D721Med (cell line): ENCODE measurements around the gene TMEM184A.

ENCODE experiments used
- DNase-seq: peaks from one replicate; pipeline ENCODE4 v3.0.0; 2011; ENCODE audit warnings: low spot score; ENCODE audit not compliant: insufficient read length
- FAIRE-seq: peaks from 2 replicates; lab custom pipeline; 2011; peaks lifted over from hg19 to GRCh38; lab: Jason Lieb, UNC
- CTCF ChIP-seq: IDR thresholded peaks from 2 replicates; pipeline ENCODE4 v1.5.1; 2012; ENCODE audit warnings: mild to moderate bottlenecking, control low read depth; ENCODE audit not compliant: insufficient read depth; ENCODE audit errors: missing control alignments

Gene TMEM184A

GRCh38 chr7:1533547-1534329 is 22.3 kb downstream of the TMEM184A start:
- DNase-seq (no peak), FAIRE-seq (no peak)
- no peak for TF ChIP-seq CTCF

GRCh38 chr7:1533255-1533546 is 22.8 kb downstream of the TMEM184A start:
- FAIRE-seq (no peak), DNase-seq (no peak)
- TF ChIP-seq CTCF = no peak

- no peak for FAIRE-seq
- no peak for TF ChIP-seq CTCF
Observed at GRCh38 chr7:1532456-1533254, 23.4 kb downstream of the TMEM184A start.

GRCh38 chr7:1531979-1532455 is 24.0 kb downstream of the TMEM184A start:
- DNase-seq (no peak), FAIRE-seq (no peak)
- no peak for TF ChIP-seq CTCF

More at GRCh38 chr7:1532456-1533254, 23.4 kb downstream of the TMEM184A start:
- DNase-seq = no peak

GRCh38 chr7:1531263-1531978 is 24.6 kb downstream of the TMEM184A start:
- FAIRE-seq = no peak
- no peak for DNase-seq
- no peak for TF ChIP-seq CTCF

- TF ChIP-seq CTCF = no peak
Observed at GRCh38 chr7:1530946-1531262, 25.1 kb downstream of the TMEM184A start.

More at GRCh38 chr7:1530946-1531262, 25.1 kb downstream of the TMEM184A start:
- DNase-seq (no peak), FAIRE-seq (no peak)
